RCC 7860 (cell line): ENCODE data around the gene HLTF.
A peak's percentile ranks its signal among the peaks of the same experiment; 100 is the strongest.

Experiments used
- DNase-seq: peaks from one replicate; pipeline ENCODE4 v3.0.0-alpha.2; 2015; ENCODE audit warnings: low spot score
- FAIRE-seq: peaks from 2 replicates; lab custom pipeline; 2012; peaks lifted over from hg19 to GRCh38; lab: Jason Lieb, UNC

HLTF gene

DNA sequence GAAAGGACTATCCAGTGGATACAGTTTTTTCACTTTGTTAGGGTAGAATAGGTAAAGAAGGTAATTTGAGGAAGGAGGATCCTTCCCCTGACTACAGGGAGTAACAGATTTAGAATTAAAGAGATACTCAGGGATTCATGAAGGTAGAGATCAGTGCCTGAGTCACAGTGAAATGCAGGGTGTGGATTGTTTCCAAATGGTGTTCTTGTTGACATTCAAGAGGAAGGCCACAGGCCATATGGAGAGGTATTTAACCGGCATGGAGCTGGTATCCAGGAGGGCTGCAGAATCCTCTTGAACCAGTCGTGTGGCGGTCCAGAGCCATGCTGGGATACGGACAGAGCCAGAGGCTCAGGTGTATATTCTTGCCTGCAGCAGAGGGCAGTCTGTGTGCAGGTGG lies 66.8 kb downstream of the HLTF start:
- FAIRE-seq (no peak), DNase-seq (no peak)

- no peak for DNase-seq
- FAIRE-seq = no peak
These were observed 68.1 kb downstream of the HLTF start for GRCh38 chr3:149018247-149018646.

DNA sequence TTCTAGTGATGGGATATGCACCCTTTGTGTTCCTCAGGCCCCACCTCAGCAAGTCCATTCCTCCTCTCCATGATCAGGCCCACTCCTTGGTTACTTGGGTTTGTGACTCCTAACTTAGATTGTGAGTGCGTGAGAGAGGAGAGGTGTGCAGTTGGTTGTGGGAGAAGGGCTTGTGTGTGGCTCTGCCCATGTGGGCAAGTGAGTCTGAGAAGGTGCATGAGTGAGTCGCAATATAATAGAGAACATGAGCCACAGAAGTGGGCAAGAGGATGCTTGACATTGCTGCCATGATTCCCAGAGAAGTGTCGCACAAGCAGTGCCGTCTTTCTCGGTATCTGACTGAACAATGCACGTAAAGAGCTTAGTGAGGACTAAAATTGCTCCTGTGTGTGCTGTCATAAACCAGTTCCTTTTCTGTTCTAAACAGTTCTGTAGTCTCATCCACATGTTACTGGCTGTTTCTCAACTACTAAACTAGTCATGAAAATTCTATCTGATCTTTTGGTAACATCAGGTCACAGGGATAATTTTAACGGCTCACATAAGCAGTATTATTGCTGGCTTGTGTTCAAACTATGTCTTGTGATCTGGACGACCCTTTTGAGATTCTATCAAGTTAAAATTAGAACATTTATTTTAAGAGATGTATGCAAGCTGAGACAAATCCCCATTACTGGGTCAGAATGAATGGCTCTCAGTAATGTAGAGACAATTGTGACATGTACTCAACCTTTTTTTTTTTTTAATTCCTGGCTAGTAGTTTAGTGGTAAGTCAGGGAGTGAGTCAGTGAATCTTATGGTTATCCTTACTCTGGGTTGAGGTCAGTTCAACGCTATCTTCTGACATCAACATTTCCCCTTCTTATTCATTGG lies 69.4 kb downstream of the HLTF start:
- DNase-seq (peak; percentile 82), FAIRE-seq (peak; percentile 88)

DNA sequence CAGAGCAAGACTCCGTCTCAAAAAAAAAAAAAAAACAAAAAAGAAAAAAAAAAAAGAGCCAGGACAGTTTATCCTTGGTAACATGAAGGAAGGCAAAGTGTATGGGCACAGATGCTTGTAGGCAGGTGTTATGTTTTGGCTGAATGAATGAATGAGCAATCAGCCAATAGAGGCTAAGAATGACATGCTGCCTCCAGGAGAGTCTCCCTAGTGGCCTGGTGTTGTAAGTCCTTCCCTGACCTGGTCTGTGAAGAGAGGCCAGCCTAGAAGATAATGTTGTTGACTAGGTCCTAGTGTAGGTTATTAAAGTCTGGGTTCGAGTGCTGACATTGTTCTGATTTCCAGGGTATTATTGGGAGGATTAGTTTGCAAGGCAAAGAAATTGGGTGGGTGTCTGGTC lies 70.1 kb downstream of the HLTF start:
- no peak for DNase-seq
- no peak for FAIRE-seq

DNA sequence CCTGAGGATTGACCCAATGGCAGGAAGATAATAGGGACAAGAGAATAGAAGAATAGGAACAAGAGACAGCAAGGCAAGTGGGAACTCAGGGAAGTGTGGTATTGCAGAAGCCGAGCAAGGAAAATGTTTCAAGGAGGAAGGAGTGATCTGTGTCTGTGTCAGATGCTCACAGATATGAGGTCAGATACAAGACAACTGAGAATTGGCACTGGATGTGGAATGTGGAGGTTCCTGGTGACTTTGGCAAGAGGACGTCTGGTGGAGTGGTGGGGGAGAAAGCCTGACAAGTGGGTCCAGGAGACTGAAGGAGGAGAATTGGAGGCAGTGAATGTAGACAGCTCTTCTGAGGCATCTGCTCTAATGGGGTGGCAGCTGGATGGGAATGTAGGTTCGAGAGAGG lies 70.9 kb downstream of the HLTF start:
- DNase-seq = no peak
- no peak for FAIRE-seq

GRCh38 chr3:149013726-149014125 lies 72.6 kb downstream of the HLTF start:
- DNase-seq = no peak
- FAIRE-seq = no peak

DNA sequence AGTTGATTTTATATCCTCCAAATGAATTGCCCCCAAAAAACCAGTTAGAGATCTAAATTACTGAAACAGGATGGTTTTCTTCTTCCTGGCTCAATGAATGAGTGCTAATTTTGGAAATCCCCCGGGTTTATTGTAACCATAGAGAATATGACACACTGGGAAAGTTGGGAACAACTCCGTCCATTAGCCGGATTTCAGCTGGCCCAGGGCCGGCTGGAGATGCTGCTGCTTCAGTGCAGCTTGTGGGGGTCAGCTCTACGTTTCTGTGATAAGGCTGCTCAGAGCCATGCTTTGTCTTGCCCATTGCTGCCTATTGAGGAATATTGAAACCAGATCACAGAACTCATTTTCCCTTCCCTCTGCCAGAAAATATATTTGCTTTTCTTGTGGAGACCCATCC lies 74.7 kb downstream of the HLTF start:
- FAIRE-seq (no peak), DNase-seq (no peak)

DNA sequence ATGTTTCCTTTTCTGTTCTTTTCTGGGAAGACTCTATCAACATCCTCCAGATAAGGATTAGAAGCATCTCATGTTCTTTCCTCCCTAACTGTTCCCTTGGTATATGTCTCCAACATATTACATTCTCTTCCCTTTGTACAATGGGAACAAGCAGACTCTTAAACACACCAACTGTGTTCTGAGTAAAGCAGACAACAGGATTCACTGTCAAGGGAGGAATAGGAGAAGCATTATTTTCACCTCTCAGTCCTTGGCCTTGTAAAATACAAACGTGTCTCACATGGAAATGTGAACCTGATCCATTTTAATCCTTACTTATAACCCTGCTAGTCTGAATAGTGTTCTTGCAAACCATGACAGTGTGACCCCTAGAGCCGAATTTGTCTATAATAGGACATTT lies 75.4 kb downstream of the HLTF start:
- FAIRE-seq (no peak), DNase-seq (no peak)

- no peak for FAIRE-seq
- no peak for DNase-seq
These were observed 75.8 kb downstream of the HLTF start for GRCh38 chr3:149010504-149010951.

DNA sequence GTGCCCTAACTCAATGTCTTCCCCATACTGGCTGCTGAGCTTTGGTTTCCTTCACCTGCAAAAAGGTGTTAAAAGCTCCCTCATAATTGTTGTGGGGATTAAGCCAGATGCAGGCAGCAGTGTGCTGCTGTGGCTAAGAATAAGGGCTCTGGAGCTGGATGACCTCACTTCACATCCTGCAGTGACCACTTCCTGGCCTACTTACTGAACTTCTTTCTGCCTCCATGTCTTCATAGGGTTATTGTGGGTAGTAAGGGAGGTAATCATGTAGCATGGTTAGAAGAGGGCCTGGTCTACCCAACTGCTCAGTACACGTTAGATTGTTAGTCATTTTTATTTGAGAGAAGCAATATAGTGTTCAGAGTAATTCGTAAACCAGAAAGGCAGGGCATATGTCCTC lies 76.6 kb downstream of the HLTF start:
- no peak for FAIRE-seq
- peak; percentile 32 for DNase-seq

DNA sequence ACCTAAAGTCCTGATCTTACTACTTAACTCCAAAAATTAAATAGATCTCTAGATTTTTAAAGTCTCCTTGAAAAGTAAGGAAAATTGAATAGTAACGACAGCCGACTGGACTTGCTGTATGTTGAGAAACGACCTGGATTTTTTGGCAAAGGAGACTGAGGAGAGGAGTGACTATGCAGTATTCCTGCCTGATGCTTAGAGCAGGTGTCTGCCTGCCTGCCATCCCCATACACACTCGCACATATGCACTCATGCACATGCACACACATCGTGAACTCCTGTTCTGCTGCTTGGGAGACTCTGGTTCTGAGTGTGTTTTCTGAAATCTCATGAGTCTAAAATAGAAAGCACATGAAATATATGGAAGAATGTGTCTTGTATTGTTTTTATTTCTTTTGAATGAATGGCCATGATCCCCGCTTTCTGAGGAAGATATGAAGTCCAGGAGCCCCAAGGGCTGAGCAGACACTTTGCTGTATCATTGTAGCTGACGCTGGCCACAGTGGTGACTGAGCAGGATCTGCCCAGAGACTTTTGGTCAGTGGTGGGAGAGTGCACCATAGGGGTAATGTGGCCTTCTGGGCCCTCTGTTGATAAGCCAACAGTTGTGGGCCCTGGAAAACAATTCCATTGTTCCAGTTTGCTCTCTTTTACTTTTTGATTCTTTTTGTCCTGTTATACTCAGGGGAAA lies 78.6 kb downstream of the HLTF start:
- no peak for FAIRE-seq
- no peak for DNase-seq

DNA sequence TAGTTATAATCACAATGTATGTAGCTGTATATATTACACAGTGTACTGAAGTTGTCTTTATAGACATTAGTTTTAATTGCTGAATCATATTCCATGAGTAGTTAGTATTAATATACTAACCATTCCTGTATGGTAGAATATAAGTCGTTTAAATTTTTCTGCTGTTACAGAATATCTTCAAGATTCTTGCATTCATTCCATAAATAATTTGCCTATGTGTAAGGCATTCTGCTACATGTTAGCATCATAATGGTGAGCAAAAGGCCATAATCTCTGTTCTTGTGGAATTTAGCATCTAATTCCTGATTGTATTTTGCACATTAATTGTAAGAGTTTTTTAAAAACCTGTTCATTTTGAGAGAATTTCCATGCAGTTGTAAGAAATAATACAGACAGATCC lies 80.9 kb downstream of the HLTF start:
- FAIRE-seq = no peak
- DNase-seq = no peak

GRCh38 chr3:149004622-149005021 lies 81.7 kb downstream of the HLTF start:
- peak; percentile 61 for DNase-seq
- peak; percentile 63 for FAIRE-seq

GRCh38 chr3:149003653-149004305 lies 82.6 kb downstream of the HLTF start:
- no peak for FAIRE-seq

DNA sequence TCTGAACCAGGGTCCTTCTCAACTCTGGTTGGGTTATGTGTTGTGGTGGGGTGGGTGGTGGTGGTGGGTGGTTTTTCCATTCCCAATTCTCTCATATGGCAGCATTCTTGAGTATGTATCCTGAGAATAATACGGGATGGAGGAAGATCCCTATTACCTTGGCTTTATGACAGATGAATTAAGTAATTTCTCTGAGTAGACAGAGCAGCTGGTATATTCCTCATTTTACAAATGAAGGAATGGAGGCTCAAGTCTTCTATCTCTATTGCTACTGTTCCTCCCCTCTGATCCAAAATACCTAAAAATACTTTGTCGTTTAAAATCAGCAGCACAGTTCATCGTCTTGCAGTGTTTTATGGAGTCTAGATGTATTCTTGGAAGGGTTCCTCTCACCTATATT lies 84.6 kb downstream of the HLTF start:
- no peak for FAIRE-seq

More at GRCh38 chr3:149003653-149004305, 82.6 kb downstream of the HLTF start:
- no peak for DNase-seq

GRCh38 chr3:149000206-149000745 lies 86.1 kb downstream of the HLTF start:
- DNase-seq (no peak), FAIRE-seq (no peak)

More for the DNA sequence above, 84.6 kb downstream of the HLTF start:
- DNase-seq = no peak

DNA sequence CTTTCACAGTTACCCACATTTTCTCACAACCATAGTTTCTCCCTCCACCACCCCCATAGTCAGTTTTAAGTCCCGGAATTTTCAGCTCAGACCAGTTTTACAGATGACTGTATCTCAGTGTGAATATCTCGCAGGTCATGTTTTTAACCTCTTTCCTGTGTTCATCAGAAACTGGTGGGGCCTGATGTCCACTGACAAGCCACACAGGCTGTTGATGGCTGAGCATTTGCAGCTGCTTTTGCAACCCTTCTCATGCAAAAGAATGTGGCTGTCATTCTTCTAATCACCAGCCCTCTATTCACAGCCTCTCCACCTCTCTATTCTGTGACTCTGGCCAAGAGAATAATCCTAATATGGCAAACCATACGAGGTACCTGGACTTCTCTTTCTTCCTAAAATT lies 86.5 kb downstream of the HLTF start:
- FAIRE-seq (no peak), DNase-seq (no peak)

GRCh38 chr3:148998715-148999423 lies 87.5 kb downstream of the HLTF start:
- FAIRE-seq (no peak), DNase-seq (no peak)

DNA sequence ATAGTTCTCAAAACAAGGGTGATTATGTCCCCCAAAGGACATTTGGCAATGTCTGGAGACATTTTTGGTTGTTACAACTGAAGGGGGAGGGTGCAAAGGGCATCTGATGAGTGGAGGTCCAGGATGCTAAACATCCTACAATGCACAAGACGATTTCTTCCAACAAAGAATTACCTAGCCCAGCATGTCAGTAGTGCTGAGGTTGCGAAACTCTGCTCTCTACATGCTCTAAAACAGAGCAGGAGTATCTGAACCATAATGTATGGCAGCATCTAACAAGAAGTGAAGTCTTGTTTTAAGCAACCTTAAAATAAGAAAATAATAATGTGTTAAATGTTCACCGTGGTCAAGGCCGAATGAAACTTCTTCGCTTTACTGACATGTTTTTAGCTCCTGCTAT lies 88.0 kb downstream of the HLTF start:
- FAIRE-seq = no peak
- DNase-seq = no peak

- no peak for FAIRE-seq
- DNase-seq = no peak
These were observed 88.7 kb downstream of the HLTF start for GRCh38 chr3:148997623-148998022.
